ENCODE results near the gene ASCL5.
"Not testable (repeated sequence)": the region's sequence is repeated elsewhere in the genome, so short reads cannot be mapped to it uniquely, and the experiment has no call there.

Gene ASCL5, protein sequence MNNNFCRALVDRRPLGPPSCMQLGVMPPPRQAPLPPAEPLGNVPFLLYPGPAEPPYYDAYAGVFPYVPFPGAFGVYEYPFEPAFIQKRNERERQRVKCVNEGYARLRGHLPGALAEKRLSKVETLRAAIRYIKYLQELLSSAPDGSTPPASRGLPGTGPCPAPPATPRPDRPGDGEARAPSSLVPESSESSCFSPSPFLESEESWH

GRCh38 chr1:201126832-201127754 is at the start of gene ASCL5:
ASCL5 (minus strand) TSS chr1:201127184; CDS start chr1:201115372, 11,812 bp downstream.
- FAIRE-seq = no peak

DNA sequence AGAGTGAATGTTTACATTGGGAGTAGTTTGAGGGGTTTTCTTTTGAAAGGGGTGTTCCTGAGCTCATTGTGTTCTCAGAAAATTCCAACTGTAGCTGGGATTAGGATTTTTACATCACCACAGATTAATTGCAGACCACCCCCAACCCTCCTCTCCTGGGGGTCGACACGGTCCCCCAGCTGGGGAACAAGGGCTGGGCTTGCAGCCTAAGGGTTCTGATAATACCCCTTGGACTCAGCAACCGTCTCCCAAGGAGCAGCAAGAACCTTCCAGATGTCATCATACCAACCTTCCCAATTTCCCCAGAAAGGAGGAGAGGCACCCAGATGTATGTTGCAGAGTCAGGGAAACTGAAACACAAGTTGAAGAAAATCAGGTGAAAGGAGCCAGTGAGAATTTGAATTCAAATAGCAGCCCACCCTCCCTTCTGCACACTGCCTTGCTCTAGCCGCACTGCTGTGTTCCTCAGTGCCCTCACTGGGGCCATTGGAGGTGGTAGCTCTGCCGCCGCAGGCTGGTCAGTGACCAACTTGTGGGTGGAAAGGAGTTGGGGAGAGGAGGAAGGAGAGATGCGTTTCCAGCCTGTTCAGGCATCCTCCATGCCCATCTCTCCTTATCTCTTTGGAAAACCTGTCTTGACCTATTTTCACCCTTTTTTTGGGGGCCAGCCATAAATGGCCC is 49.0 kb upstream of the ASCL5 start:
- no peak for FAIRE-seq

DNA sequence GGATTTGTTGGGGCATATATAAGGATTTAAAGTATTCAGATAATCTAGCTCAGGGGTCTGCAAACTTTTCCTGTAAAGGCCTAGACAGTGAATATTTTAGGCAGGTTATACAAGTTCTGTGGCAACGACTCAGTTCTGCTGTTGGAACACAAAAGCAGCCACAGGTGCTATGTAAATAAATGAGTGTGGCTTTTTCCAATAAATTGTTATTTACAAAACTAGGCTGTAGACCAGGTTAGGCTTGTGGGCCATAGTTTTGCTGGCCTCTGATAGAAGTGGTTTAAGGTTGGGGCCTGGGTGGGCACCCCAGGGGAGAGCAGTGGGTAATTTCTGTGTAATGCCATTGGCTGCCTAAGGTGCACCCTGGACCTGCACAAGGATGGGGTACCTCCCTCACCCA is 46.8 kb upstream of the ASCL5 start:
- no peak for FAIRE-seq

DNA sequence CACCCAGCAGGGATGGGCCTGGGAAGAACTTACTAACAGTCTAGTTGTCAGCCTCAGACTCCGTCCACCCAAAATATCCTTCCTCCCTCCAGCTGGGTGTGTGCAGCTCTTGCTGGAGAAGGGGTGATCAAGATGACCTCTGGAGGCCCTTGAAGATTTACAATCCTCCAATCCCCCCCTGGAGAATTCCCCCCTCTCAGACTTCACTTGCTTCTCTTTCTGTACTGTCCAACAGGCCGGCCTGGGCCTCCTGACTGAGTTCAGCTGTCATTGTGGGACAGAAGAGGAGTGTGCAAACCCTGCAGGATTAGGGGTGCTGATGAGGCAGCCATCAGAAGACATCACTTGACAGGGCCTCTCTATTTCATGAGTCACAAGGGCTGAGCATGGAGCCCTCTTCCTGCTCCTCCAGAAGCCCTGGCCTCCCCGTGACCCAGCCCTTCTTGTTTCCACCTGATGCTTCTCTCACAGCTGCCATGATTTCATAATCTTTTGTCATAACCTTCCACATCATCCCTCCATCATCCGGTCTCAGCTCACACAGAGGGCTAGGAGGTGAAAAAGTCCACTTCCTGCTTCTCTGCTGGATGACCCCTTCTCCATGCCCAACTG is 46.1 kb upstream of the ASCL5 start:
- FAIRE-seq = no peak

DNA sequence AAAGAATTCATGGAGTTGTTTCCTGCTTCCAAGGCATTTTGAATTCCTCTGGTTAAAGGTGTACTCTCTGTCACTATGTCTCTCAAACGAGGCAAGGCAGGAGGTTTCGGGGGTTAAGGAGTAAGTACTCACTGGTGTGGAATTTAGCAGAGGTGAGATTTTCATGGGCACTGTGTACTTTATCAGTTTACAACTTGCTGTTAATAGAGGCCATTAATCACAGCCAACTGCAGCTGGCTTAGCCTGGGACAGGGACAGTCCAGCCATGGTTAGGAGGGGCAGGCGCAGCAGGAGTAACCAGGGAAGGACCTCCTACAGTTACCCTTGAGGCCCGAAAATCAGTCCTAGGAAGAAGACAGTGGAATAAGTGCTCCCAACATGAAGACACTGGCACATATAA is 45.3 kb upstream of the ASCL5 start:
- FAIRE-seq = no peak

GRCh38 chr1:201171063-201172036 is 44.4 kb upstream of the ASCL5 start:
- FAIRE-seq = no peak

- FAIRE-seq = no peak
These were observed 43.6 kb upstream of the ASCL5 start for GRCh38 chr1:201170533-201171062.

DNA sequence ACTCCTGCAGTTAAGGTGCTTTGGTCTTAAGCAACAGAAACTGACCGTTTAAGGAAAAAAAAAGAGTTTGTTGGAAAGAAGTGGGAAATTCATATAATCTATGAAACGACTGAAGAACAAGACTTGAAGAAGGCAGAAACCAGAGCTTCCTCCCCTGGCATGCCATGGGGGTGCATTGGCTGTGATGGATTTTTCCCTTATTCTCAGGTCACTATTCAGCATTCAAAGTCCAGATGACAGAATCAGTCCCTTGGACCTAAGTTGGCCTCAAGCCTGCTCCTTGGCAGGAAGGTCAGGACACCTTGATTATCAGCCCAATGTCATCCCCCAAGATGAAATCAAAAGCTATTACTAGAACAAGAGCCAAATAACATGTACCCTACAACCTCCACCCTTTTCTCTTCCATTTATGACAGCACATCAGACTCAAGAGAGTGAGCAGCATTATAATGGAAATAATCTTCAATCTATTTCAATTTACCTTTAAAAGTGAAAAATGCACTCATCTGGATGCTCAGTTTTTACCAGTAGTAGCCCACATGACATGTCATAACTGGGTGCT is 43.1 kb upstream of the ASCL5 start:
- FAIRE-seq = no peak

DNA sequence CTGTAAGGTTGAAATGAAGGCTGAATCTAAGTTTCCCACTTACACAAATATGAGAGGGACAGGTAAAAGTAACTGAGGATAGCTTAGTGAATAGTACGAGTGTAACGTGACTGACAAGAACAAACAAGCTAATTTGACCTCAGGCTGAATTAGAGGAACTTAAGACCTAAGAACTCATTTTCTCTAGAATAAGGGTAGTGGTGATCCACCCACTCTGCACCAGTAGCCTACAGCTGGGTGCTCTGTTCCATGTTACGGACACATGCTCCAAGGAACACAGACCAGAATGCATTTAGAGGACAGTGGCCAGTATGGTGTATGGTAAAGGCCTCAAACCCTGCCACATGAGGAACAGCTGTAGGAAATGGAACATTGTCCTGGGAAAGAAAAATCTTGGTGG is 42.2 kb upstream of the ASCL5 start:
- no peak for FAIRE-seq

DNA sequence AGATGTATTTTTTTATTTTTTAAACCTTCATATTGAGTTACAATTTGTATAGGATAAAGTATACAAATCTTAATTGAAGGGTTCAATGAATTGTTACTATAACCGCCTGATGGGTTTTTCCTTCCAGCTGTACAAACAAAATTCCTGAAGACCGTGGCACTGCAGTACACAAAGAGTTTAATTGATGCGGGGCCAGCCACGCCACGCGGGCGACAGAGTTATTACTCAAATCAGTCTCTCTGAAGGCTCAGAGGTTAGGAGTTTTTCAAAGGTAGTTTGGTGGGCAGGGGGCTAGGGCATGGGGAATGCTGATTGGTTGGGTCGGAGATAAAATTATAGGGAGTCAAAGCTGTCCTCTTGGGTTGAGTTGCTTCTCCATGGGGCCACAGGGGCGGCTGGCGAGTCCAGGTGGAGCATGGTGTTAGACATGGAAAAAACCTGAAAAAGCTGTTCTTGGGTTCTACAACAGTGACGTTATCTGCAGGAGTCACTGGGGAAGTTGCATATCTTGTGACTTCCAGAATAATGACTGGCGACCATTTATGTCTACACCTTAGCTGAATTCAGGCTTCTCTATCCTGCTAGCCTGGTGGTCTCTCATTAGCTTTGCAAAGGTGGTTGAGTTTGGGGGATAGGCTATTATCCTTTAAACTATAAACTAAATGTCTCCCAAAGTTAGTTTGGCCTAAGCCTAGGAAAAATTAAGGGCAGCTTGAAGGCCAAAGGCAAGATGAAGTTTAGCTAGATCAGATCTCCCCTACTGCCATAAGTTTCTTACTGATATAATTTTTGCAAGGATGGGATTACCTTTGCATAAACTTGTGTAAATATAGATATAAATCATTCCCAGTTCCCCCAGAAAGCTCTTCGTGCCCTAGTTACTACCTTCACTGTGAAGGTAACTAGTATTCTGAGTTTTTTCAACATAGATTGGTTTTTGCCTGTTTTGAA is 40.3 kb upstream of the ASCL5 start:
- no peak for FAIRE-seq

GRCh38 chr1:201164645-201165044 is 37.7 kb upstream of the ASCL5 start:
- FAIRE-seq = no peak

GRCh38 chr1:201163707-201164106 is 36.7 kb upstream of the ASCL5 start:
- no peak for FAIRE-seq

- not testable (repeated sequence) for FAIRE-seq
These were observed 36.1 kb upstream of the ASCL5 start for GRCh38 chr1:201163036-201163435.

- FAIRE-seq = no peak
These were observed 31.0 kb upstream of the ASCL5 start for GRCh38 chr1:201157949-201158348.

GRCh38 chr1:201156819-201157218 is 29.8 kb upstream of the ASCL5 start:
- FAIRE-seq = no peak

- no peak for FAIRE-seq
These were observed 29.4 kb upstream of the ASCL5 start for GRCh38 chr1:201156346-201156745.

DNA sequence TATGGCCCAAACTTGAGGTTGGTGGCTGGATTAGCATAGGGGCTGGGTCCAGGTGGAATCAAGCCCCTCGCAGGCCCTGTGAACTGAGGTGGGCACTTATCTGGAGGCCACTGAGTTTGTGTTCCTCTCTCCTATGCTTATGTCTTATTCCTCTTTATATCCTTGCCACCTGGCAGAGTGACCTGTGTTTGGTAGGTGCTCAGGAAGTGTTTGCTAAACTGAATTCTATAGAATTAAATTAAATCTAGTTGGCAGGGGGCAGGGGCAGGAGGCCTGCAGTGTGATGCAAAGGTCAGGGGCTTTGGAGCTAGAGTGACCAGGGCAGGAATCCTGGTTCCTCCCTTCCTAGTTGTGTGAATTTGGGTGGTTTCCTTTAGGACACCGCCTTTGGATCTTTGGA is 28.4 kb upstream of the ASCL5 start:
- FAIRE-seq = no peak

GRCh38 chr1:201154389-201155165 is 27.6 kb upstream of the ASCL5 start, which contains the start of gene TMEM9:
TMEM9 (minus strand) TSS chr1:201154474; CDS start chr1:201153923, 551 bp downstream.
- FAIRE-seq = no peak
